GM18873 (cell line): ENCODE measurements around the gene FBXL15.

Experiments
- ATAC-seq: cut with Tn5 transposase; IDR thresholded peaks from one replicate; pipeline ENCODE4 v1.9.1; 2021; ENCODE audit warnings: mild to moderate bottlenecking, moderate library complexity, moderate number of reproducible peaks; ENCODE audit not compliant: unreplicated experiment, low FRiP score

Gene FBXL15

DNA sequence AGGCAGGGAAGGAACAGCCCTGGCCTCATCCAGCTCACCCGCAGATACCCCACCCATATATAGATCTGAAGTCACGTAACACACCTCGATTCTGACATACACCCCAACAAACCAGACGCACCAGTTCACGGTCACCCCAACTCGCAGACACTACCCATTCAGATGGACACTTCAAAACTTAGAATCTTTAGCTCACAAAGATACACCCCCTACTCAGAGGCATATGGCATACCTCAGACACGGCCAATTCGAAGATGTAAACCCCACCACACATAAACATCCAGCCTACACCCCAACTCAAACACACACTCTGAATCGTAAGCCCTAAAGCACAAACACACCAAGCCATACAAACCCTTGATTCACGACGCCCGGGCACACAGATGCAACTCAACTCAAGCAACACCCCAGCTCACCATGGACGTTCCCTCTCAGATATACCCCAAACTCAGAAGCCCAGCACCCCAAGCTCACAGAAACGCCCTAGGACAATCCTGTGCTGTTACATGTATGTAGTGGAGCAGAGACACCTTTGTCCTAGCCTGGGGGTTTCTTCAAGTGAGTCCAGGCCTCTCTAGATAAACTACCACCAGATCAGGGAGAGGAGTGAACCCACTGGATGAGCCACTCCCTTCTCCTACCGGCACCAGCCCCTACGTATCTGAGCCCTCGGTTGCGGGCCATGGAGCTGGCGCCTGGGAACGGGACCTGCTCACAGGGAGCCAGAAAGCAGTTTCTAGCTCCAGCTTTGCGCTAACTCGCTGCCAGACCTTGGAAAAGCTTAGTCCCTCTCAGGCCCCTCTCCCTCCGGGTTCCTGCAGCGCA, 10.8 kb upstream of the FBXL15 start:
- no peak for ATAC-seq

DNA sequence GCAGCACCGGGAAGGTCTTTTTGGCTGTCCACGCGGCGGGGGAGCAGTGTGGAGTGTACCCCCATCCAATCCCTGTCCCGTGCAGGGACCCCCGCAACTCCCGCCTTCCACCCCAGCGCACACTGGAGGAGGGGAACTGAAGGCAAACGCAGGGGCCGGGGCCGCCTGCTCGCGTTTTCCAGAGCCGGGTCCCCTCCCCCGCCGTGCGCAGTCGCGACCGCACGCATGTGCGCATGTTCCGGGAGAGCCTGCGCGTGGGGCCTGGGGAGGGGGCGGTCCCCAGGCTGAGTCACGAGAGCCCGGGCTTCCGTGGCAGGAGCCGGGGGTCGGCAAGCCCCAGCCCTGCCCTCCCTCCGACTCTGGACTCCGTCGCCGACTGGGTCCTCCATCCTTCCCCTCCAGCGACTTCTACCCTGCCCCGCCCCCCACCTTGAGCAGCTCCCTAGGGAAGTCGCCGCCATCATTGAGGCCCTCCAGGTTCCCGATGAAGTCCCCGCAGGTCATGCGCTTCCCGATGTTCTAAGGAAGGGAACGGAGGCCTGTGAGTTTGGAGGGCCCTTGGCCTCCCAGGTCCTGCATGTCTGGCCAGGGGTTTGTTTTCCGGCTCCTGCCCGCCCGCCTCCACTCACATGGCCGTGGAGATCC, 10.1 kb upstream of the FBXL15 start:
- no peak for ATAC-seq

DNA sequence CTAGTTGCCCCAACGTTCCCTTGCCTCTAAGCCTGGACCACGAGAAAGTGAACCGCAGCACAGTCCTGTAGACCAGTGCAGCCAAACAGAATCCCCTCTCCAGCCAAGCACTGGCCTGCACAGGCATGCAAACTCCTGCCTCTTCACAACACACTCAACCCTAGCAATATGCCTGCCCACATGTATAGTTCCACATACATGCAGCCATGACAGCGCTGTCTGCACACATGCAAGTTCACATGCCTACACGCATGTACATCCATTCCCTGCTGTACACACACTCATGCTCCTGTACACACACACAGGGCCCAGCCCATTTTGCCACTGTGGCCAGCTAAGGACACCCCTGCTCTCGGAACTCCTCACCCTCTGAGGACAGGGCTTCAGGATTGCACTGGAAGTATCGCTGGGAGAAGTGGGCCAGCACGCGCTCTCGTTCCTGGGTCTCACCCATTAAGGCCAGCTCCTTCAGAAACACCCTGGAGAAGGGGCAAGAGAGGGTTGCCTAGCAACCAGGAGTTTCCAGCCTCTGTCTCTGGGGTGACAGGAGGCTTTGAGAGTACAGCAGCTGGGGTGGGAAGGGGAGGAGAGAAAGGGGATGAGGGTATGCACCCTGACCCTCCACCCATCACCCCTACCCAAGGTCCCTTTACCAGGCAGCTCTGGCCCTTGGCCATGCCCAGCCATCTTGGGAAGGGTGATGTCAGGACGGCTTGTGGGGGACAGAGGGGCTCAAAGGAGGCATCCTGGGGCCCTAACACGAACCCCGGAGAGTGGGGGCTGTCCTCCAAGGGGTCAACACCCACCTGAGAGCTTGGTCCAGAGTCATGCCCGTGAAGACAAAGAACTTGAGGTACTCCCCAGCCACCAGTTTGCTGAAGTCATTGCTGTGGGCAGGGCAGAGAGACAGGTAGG, 9.0 kb upstream of the FBXL15 start:
- ATAC-seq, result no peak

DNA sequence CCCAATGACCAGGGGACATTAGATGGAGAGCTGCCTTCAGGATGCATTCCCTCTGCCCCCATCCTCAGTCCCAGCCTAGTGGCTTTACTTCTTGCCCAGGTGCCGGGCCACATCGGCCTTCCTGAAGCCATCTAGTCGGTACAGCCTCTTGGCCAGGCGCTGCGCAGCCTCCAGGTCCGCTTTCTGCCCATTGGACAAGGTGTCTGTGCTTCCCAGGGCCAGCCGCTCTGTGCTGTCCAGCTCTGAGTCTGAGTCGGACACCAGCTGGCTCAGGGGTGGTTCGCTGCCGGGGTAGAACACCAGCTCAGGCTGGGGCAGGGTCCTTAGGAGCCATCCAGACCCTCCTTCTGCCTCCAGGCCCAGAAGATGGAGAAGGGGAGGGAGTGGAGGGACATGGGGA, 8.3 kb upstream of the FBXL15 start:
- ATAC-seq, result no peak

DNA sequence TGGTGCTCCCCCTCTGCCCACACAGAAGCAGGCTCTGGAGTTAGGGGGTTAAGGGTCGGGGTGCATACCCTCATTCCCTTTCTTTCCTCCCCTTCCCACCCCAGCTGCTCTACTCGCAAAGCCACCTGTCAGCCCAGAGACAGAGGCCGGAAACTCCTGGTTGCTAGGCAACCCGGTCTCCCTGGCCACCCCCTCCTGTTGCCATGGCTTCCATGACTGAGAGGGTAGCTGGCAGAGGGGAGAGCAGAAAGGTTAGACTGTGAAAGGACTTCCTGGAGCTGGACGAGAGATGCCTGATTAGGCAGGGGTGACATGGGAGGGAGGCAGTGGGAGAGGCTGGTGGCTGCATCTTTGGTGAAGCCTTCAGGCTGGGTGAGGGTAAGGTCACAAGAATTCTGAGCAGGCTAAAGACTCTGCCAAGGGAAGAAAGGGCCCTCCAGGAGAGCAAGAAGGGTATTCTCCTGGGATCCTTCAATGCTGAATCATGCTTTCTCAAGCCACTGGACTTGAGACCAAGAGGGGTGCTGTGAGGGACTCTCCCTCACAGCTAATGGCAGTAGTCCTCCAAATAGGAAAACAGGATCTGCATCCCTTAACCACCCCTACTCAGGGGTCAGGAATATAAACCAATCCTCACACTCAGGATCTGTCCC, 7.5 kb upstream of the FBXL15 start:
- no peak for ATAC-seq

DNA sequence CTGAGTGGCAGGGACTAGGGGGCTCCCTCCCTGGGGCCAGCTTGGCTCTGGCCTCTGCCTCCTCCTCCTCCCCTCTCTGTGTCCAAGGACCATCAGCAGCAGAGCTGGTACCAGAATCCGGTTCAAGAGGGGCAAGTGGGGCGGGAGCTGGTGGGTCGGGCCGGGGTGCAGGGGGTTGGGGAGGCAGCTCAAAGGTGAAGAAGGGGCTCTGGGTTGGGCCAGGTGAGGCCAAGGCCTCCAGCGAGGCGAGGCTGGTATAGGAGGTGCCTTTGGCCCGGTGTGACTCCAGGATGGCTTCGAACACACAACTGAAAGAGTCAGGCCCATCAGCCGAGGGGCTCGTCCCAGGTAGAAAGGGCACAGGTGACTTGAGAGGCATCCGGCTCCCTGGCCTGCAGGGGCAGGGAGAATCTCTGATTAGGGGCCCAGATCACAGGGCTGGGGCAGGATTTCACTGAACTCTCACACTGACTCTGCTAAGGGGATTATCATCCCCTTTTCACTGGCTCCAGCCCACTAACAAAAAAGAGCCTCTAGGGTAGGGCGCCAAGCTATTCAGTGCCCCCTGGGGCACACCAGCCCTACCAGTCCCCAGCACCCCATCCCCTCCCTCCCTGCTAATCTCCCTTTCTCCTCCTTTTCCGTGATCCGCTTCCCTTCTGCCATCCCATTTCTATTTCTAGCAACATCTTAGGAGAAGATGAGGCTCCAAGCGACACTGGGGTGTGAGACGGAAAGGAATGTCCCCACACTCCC, 6.7 kb upstream of the FBXL15 start:
- no peak for ATAC-seq

DNA sequence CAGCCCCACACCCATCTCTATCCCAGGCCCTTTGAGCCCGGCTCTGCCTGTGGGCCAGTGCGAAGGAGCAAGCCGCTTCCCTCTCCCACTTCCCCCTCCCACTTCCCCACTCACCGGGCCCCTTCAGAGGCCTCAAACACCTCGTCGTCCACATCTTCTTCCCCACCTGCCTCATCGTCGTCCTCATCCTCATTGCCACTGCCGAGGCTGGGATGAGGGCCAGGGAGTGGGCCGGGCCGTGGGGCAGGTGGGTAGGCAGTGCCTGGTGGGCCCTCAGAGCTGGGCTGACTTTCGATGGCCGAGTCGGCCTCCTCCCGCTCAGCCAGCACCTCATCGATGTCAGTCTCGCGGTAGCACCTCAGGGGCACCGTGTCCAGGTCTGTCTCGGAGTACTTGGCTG, 5.9 kb upstream of the FBXL15 start:
- ATAC-seq, result no peak

DNA sequence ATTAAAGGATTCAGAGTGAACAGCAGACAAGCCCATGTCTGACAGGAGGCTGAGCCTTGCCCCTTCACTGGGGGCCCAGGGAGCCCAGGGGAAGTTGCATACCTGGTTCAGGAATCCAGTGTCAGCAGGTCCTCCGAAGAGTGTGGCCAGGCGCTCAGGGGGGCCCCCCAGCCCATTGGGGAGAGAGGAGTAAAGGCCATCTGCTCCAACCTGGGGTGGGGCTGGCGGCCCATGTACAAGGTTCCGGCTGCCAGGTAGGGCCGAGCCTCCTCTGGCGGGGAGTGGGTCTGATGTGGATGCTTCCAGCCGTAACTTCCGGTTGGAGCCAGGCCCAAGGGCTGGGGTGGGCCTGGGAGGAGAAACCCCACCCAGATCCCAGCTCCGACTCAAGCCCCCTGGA, 4.4 kb upstream of the FBXL15 start:
- no peak for ATAC-seq

DNA sequence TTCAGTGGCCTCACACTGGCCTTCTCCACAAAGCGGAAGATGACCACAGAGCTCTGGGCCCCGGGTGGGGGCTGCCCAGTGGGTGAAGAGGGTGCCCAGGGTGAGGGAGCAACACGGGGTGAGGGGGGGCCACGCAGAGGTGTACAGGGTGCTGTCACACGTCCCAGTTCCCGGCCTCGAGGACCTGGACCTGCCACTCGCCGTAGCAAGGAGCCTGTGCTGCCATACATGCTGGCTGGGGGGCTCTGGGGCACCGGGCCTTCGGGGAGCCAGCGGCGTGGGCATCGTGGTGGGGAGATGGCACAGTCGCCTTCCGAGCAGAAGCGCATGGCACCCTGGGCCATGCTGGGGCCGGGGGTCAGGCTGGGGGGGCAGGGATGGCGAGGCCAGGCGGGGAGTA, 3.9 kb upstream of the FBXL15 start:
- ATAC-seq, result no peak

DNA sequence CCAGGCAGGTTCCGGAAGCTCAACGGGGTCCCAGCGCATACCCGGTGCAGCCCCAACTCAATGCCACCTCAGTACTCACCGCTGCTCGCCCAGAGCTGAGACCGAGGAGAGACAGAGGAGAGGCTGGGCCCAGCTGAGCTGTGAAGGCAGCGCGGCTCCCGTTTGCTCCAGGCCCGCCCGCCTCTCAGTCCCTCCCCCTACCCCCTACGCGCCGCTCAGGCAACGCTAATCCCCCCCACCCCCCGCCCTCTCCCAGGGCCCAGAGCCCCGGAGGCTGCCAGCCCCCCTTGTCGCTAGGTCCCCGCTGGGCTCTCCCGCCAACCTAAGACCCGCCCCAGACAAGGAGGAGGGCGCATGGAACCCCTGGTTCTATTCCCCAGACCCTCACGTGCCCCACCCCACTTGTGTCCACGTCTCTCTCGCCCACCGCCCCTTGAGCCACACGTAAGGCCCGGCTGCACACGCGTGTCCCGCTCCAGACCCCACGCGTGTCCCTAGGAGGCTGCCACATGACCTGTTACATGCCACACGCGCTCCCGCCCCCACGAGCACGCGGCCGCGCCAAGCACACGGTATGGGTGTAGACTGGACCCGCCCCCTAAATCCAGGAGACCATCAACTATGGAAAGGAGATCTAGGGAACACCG, 1.9 kb upstream of the FBXL15 start, which contains the start of gene PSD:
Gene PSD, minus strand, starts transcription at position 164 of the 647 bp plus-strand sequence. CDS start 1,747 bp downstream, outside the sequence.
- ATAC-seq, result no peak

DNA sequence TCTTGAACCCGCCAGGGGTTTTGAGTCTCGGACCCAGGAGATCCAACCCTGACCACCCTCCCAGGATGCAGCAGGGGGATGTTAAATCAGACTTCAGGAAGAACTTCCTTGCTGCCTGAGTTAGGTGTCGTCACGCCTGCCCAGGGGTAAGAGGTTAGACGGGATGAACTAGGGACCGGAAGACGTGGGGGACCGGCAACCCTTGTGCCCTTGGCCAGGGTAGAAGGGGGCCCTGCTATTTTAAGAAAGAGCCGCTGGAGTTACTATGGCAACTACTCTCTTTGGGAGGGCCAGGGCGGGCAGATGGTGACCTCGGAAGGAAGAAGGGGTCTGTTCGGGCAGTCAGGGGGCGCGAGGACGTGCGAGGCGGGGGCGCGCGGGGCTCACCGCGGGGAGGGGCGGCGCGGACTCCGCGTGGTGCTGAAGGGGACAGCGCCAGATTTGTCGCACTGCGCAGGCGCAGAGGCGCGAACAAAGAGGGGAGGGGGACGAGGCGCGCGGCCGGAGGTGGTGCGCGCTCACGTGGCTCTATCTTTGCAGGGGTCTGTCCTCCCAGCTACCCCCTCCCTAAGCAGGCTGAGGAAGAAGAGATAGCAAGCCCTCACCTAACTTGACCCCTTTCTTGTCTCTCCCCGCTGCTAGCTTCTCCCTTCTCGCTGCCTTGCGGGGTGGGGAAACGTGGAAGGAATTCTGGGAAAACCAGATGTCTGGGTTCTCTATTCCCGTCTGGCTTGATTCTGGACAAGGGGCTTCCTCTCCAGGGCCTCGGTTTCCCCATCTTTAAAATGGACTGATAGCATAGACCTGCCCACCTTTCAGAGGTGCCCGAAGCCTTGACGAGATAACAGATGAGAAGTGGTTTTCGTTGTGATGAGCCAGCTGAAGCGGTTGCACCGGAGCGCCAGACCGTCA, 1.1 kb upstream of the FBXL15 start:
- no peak for ATAC-seq

DNA sequence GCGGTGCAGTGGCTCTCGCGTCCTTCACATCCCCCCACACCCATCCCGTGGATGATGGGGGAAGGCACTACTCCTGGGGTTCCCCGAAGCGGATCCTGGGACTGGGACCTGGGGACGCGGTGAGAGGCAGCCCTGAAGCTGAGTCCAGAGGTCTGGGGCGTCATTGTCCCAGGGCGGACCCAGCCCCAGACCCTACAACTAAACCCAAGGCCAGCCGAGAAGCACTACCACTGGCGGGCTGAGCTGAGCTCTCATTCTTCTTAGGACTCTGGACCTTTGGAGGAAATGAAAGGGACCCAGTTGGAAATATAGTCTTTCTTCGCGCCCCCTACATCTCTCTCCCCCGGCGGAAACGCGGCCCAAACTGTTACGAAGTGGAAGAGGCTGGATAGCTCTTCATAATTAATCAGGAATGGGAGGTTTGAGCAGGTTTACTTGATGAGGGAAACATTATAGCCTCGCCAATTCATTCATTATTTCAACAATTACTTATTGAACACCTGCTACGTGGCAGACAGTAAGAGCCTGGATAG, 389 bp upstream of the FBXL15 start:
- ATAC-seq, result no peak

DNA sequence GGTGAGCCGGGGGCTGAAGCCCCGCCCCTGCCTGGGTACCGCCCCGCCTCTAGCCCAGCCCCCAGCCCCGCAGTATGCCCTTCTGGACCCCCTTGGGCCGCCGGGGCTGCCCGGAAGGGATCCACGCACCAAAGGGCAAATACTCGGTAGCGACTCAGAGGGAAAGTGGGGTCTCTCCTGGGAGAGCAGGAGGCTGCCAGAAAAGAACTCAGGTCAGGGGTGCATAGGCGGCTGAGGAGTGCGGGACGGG, 796 bp downstream of the FBXL15 start:
- ATAC-seq, result no peak

DNA sequence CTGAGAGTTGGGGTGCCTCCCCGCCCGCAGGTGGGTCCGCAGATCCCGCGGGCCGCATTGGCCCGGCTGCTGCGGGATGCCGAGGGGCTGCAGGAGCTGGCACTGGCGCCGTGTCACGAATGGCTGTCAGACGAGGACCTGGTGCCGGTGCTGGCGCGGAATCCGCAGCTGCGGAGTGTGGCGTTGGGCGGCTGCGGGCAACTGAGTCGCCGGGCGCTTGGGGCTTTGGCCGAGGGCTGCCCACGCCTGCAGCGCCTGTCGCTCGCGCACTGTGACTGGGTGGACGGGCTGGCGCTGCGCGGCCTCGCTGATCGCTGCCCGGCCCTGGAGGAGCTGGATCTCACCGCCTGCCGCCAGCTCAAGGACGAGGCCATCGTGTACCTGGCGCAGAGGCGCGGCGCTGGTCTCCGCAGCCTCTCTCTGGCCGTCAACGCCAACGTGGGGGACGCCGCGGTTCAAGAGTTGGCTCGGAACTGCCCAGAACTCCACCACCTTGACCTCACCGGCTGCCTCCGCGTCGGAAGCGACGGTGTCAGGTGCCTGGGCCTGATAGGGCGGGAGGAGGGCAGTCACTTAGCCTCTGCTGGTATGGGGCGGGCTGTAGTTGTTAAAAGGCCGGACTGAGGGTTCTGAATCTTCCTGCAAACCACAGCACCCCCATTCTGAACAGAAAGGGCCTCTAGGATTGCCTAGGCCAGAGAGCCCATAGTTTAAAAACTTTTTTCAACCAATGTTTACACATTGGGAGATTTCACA, 1.3 kb downstream of the FBXL15 start:
- ATAC-seq, result no peak

DNA sequence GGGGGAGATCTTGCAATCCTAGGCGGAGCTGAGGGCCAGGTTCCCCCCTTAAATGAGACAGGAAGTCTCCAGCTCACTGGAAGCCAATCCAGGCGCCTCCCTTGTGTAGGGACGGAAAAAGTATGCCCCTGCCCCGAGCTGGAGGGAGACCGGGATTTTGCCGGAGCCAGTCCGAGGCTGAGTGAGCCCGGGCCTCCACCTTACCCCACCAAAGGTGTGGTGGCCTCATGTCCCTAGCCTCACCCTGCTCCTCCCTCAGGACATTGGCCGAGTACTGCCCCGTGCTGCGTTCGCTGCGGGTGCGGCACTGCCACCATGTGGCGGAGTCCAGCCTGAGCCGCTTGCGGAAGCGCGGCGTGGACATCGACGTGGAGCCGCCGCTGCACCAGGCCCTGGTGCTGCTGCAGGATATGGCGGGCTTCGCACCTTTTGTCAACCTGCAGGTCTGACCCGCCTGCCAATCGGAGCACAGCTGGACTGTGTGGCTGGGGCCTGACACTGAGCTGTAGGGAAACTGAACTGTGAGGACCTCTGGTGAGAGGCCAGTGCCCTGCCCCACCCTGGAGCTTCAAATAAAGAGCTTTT, 2.0 kb downstream of the FBXL15 start:
- no peak for ATAC-seq

DNA sequence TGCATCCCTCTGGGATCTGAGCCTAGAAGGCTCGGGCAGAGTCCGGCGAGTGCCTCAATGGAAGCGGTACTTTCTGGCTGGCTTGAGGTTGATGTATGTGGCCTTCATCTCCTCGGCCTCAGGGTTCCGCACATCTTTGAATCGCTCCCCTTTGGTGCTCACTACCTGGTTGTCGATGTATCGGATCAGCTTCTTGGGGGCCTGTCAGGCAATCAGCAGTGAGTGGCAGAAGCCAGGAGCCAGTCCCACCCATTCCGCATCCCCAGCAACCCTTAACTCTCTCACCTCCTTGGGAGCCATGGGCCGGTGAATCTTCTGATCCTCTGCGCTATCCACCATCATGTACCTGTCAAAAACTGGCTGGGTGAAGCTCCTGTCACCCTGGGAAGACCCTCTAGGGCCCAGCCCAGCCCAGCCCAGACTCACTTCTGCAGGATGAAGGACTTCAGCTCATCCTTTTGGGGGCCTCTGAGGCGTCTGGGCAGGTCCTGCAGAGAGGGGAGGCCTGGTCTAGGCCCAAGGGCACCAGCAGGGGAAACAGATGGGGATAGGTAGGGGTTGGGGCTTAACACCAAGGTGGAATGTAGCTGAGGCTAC, 2.8 kb downstream of the FBXL15 start:
- no peak for ATAC-seq

DNA sequence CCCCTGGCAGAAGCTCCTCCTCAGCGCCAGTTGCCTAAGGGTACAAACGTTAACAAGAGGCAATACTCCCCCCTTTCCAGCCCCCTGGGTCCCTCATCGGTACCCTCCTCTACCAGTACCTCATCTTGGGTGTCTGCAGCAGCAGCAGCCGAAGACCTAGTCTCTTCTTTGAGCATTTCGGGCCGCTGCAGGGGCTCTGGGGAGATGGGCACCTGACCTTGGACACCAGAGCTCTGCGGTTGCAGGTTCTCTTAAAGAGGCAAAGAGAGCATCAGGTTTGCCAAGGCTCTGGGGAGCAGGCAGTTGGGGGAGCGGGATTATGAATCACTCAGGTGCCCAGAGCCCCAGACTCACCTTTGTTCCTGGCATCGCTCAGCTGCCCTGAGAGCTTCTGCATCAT, 3.5 kb downstream of the FBXL15 start:
- ATAC-seq, result no peak
